ENCODE data around the gene CYP20A1.

DNA sequence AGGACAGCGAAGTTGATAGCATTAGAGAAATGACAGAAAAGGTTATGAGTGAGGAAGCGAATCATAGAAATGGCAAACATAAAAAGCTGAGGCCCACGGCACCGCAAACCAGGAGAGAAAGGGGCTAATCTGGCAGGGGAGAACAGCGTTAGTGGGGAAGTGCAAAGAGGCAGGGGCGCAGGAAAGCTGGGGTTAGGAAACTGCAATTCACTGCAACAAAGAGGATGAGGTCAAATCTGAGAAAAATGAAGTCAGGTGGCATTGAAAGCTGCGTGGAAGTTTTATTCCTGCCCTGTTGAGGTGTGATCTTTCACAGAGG is 88.7 kb downstream of the CYP20A1 start:
- TF ChIP-seq, protein P1, sequence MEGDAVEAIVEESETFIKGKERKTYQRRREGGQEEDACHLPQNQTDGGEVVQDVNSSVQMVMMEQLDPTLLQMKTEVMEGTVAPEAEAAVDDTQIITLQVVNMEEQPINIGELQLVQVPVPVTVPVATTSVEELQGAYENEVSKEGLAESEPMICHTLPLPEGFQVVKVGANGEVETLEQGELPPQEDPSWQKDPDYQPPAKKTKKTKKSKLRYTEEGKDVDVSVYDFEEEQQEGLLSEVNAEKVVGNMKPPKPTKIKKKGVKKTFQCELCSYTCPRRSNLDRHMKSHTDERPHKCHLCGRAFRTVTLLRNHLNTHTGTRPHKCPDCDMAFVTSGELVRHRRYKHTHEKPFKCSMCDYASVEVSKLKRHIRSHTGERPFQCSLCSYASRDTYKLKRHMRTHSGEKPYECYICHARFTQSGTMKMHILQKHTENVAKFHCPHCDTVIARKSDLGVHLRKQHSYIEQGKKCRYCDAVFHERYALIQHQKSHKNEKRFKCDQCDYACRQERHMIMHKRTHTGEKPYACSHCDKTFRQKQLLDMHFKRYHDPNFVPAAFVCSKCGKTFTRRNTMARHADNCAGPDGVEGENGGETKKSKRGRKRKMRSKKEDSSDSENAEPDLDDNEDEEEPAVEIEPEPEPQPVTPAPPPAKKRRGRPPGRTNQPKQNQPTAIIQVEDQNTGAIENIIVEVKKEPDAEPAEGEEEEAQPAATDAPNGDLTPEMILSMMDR (IDR thresholded peaks at IDR 0.05) = no peak
- TF ChIP-seq ZFX (IDR thresholded peaks at IDR 0.05; ENCODE audit: borderline replicate concordance) = no peak

All from 22Rv1 (cell line).